NCI-H2107 (cell line): Measurements from ENCODE around the gene PLAC1.

Experiments
- DNase-seq: peaks from one replicate; lab custom pipeline; 2025; lab: John Stamatoyannopoulos, UW

Gene PLAC1

GRCh38 chrX:134588806-134589205, 69.5 kb downstream of the PLAC1 start:
- no peak for DNase-seq

- DNase-seq = no peak
These were observed 77.4 kb downstream of the PLAC1 start for GRCh38 chrX:134580907-134581306.

GRCh38 chrX:134573683-134574035, 84.6 kb downstream of the PLAC1 start:
- no peak for DNase-seq

- no peak for DNase-seq
These were observed 85.2 kb downstream of the PLAC1 start for GRCh38 chrX:134572816-134573682.

- DNase-seq = no peak
These were observed 86.5 kb downstream of the PLAC1 start for GRCh38 chrX:134571796-134572195.

GRCh38 chrX:134570899-134571298, 87.4 kb downstream of the PLAC1 start:
- no peak for DNase-seq

GRCh38 chrX:134570509-134570846, 87.8 kb downstream of the PLAC1 start:
- DNase-seq = no peak

- DNase-seq = no peak
These were observed 89.0 kb downstream of the PLAC1 start for GRCh38 chrX:134569306-134569705.

- no peak for DNase-seq
These were observed 89.8 kb downstream of the PLAC1 start for GRCh38 chrX:134568285-134569016.

GRCh38 chrX:134566506-134566905, 91.8 kb downstream of the PLAC1 start:
- DNase-seq = no peak

- DNase-seq = no peak
These were observed 96.3 kb downstream of the PLAC1 start for GRCh38 chrX:134562002-134562401.

GRCh38 chrX:134558133-134558532, 100.1 kb downstream of the PLAC1 start:
- no peak for DNase-seq

- no peak for DNase-seq
These were observed 104.0 kb downstream of the PLAC1 start for GRCh38 chrX:134554291-134554690.

GRCh38 chrX:134552351-134552750, 105.9 kb downstream of the PLAC1 start:
- DNase-seq = no peak

- no peak for DNase-seq
These were observed 106.8 kb downstream of the PLAC1 start for GRCh38 chrX:134551376-134552048.

- no peak for DNase-seq
These were observed 109.7 kb downstream of the PLAC1 start for GRCh38 chrX:134548257-134549201.

- no peak for DNase-seq
These were observed 111.1 kb downstream of the PLAC1 start for GRCh38 chrX:134547047-134547679.

- no peak for DNase-seq
These were observed 112.1 kb downstream of the PLAC1 start for GRCh38 chrX:134546187-134546586.

GRCh38 chrX:134545510-134545909, 112.8 kb downstream of the PLAC1 start:
- DNase-seq = no peak

GRCh38 chrX:134544513-134545151, 113.6 kb downstream of the PLAC1 start:
- DNase-seq = no peak

GRCh38 chrX:134544135-134544512, 114.1 kb downstream of the PLAC1 start:
- no peak for DNase-seq
